NCI-H1930 (cell line): Measurements from ENCODE around the gene SGK1.
"Not testable (repeated sequence)": the region's sequence is repeated elsewhere in the genome, so short reads cannot be mapped to it uniquely, and the experiment has no call there.

Experiments used
- DNase-seq, 2 experiments: peaks; one replicate each; lab custom pipeline; 2025; lab: John Stamatoyannopoulos, UW

The SGK1 gene

DNA sequence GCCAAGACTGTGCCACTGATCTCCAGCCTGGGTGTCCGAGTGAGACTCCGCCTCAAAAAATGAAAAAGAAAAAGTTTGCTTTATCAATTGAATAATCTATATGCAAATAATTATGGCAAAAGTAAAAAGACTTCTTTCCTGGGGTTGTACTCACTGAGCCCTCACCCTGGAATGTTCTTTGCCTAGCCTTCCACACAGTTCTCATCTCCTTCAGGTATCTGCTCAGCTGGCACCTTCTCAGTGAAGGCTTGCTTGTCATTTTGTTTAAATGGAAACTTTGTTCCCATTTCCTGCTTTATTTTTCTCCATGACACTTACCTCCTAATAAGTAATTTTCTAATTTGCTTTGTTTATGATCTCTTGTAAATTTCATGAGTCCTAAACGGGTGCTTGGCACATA is 96.7 kb downstream of the SGK1 start:
- no peak for DNase-seq

DNA sequence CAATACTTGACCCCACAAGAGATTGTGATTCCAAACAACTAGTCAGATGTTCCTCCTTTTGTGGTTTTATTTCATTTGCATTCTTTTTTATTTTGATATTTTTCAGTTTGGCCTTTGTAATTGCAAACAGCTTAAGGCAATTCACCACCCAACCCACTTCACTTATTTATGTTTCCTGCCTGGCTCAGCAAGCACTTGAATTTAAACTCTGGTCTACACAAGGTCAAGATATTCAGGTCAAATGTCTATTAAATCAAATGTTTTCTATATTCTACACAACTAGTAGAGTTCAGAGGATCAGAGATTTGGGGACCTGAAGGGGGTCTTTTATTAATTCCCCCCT is 100.1 kb downstream of the SGK1 start:
- DNase-seq = no peak

DNA sequence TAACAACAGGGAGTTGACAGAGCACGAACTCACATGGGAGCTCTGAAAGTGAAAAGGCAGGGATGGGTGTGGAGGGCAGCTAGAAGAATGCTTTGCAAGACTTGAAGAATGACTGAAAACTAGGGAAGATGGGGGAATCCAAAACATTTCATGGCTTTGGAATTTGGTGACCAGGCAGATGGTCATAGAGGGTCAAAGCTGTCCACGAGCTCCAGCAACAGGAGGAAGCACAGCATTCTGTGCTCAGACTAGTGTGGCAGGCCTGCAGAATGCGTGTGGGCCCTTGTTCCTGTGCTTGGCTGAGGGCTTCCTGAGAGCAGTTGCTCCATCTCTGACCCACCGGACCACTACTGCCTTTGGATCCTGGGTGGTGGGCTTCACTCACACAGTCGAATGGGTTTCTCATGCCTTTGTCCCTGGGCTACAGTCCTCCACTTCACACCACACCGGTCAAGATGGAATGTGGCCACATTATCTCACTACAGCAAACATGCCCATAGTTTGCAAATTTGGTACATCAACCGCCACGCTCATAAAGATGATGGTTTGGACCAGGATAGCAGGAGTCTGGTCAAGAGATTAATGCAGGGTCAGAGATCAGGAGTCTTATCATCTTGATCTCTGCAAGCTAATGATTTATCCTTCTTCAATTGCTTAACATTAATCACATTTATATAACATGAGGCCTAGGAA is 100.7 kb downstream of the SGK1 start:
- DNase-seq = no peak

DNA sequence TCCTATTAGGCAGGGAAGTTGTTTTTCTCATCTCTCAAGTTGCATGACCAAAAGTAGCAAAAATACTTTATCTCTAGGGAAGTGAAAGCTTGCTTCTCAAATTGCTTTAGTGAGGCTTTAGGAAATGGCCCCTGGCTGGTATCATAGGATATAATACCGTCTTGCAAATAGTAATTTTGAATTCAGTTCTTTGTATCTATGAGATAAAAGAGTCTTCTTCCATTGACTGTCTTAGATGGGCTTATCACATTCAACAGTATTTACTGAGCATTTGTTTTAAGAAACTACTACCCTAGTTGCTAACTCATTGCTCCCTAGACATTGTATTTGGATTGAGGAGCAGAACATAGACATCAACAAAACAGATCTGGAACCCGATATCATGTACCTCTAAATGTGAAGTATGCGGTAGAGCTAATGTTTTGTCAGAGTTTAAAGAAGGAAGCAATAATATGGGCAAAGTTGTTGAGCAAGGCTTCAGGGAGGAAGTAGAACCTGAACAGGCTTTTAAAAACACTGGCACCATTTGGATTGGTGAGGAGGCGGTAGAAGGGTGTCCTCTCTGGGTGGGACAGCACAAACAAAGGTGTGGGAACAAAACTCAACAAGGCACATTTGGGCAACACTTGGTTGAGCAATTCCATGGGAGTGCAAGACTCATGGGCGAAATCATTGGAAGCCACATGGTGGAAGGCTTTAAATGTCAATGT is 101.5 kb downstream of the SGK1 start:
- DNase-seq = no peak

DNA sequence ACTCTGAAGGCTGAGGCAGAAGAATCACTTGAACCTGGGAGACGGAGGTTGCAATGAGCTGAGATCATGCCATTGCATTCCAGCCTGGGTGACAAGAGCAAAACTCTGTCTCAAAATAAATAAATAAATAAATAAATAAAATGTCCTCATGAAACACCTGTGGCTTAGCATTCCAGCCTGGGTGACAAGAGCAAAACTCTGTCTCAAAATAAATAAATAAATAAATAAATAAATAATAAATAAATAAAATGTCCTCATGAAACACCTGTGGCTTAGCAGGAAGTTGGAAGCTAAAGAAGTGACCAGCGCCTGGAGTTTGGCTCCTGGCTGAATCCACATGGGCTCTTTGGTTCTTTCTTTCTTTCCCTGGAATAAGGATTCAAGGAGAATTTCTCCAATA is 104.5 kb downstream of the SGK1 start:
- DNase-seq = not testable (repeated sequence)

DNA sequence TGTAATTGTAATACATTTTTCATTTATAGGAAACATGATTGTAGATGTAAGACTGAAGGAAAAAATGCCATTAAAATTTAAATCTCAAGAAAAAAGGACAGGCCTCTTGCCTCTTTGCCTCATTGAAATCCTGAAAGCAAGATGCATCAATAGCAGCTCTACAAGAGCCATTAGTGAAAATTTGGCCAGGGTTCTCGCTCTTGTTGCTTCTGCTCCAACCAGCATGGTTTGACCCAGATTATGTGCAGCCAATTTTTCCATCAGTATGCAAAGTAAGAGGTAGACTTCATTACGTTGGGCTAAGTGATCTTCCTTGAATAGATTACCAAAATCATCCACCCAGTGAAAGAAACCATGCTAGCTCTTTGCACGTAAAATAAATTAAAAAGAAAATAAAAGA is 106.6 kb downstream of the SGK1 start:
- DNase-seq = no peak

DNA sequence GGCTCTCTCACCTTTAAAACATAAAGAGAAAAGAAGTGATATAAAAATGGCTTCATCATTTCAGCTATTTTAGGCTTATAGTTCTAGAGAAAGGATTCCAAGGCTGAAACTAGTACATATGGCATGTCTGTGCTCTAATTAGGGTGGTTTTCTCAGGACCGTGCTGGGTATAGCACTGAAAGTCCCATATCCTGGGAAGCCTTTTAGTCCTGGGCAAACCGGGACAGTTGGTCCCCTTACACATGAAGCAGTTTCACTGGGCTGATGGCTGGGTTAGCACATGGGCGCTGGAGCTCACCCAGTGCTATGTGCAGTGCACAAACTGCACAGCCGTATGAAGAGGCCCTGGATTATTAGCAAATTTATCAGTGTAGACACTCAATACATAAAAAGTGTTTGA is 110.5 kb downstream of the SGK1 start:
- no peak for DNase-seq

DNA sequence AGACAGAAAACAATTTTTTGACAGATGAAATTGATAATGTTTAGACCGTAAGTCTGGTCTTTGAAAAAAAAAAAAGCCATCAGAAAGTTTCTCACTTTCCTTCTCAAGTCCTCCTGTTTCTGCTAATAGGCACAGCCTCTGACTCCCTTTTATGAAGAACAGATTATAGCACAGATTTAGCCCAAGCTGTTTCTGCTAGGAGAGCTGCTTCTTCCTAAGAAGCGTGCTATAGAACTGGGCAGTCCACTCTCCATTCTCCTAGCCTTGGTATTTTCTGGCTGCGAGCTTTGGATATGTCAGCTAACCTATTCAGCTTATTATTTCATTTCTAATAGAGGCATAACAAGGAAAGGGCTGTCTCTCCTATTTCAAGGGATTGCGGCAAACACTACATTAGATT is 112.5 kb downstream of the SGK1 start:
- no peak for DNase-seq

DNA sequence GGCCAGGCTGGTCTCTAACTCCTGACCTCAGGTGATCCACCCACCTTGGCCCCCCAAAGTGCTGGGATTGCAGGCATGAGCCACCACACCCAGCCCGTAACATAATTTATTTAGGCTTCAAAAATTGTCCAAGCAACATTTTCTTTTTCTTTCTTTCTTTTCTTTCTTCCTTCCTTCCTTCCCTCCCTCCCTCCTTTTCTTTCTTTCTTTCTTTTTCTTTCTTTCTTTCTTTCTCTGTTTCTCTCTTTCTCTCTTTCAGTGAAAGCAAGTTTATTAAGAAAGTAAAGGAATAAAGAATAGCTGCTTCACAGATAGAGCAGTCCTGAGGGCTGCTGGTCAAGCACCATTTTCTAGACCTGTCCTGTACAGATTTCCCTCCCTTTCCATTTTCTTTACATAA is 113.2 kb downstream of the SGK1 start:
- not testable (repeated sequence) for DNase-seq

DNA sequence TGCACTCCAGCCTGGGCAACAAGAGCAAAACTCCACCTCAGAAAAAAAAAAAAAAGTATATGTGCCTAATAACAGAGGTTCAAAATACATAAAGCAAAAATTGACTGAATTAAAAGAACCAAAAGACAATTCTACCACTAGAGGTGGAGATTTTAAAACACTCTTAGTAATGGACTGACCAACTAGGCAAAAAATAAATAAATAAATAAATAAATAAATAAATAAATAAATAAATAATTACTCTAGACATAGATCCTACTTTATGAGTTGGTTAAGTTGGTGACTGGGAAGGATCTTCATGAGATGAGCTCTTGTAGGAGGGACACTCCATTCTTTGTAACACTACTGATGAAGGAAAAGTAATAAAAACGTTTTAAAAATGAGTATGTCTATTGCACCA is 113.9 kb downstream of the SGK1 start:
- no peak for DNase-seq

DNA sequence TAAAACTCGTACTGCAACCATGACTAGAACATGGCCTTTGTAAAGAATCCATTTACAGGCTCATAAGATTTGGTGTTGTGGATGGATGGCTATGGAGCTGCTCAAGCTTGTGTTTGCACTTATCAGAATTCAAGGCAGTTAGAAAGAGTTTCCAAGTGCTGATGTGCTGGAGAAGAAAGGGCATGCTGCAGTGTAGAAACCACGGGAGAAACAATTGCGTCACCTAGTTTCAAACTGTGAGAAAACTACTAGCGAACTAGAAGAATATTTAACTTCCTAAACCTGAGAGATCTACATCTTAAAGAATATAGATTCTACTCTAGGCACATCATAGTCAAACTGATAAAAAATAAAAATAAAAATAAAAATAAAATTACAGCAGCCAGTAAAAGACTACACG is 116.2 kb downstream of the SGK1 start:
- no peak for DNase-seq

DNA sequence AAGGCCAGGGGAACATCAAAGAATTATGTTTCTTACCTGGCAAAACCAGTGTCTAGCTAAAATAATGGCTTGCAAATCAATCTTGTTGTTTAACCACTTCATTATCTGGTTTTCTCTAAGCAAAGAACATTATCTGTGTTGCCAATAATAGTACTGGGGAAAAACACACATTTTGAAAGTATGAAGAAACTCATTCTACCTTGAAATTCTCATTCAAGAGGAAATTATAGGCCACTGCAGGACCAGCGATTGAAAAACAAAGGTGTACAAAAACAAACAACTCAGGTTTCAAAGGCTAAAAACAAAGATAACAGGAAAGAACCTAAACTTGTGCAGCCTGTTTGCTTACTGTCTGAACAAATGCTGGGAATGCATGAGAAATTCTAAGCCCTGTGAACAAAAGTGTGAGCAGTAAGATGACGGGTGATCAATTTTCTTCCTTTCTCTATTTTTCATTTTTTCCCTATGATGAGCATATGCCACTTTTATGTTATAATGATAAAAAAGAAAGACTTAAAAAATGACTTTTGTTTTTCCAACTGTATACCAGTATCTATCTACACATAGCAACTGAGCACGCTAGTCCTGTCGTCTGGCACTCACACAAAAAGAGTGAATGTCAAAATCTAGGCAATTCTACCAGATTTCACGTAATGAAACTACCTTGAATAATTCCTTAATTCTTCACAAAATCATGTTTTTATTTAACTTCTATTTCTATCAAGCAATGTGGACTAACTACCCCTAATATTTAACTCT is 117.9 kb downstream of the SGK1 start:
- peak; percentile 27 to 28 for DNase-seq

DNA sequence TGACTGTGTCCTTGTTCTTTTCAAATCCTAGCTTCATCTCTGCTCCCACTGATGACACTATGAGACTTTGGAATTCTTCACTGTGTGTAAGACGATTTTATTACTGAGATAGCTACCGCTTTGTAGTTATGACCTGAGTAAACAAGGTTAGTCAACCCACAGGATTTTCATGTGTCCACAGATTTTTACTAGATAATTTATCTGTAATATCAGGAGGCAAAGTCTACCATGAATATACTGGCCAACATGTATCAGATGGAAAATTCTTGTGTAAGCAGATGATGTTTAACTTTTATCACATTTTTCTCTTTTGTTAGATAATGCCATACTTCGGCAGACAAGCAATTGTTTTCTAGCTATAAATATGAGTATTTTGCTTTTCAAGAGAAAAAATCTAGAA is 119.8 kb downstream of the SGK1 start:
- DNase-seq = no peak

DNA sequence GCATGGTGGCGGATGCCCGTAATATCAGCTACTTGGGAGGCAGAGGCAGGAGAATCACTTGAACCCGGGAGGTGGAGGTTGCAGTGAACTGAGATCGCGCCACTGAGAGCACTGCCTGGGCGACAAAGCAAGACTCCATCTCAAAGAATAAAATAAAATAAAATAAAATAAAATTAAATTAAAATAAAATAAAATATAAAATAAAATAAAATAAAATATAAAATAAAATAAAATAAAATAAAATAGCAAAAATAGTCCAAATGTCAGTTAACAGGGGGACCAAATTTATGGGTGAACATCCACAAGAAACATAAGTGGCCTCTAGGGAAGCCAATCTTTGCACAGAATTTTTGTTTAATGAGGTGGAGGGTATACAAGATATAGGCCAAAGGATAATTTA is 120.2 kb downstream of the SGK1 start:
- DNase-seq = not testable (repeated sequence)

DNA sequence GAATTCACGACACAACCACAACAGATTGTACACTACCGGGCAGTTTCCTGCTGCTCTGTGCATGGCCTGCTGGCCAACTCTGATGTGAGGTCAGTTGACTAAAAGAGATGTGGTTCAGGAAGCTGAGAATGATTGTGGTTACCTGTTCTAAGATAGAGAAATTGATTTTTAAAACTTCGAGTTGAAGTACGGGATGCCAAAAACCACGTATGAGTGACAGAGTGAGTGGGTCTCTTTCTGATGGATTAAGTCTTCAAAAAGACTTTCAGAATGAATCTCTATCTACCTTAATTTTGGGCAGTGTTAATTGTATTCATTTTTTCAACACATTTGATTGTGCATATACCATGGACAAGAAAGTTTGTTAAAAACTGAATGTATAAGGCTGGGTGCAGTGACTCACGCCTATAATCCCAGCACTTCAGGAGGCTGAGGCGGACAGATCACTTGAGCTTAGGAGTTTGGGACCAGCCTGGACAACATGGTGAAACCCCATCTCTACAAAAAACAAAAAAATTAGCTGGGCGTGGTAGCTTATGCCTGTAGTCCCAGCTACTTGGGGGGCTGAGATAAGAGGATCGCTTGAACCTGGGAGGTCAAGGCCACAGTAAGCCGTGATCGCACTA is 121.2 kb downstream of the SGK1 start:
- no peak for DNase-seq

DNA sequence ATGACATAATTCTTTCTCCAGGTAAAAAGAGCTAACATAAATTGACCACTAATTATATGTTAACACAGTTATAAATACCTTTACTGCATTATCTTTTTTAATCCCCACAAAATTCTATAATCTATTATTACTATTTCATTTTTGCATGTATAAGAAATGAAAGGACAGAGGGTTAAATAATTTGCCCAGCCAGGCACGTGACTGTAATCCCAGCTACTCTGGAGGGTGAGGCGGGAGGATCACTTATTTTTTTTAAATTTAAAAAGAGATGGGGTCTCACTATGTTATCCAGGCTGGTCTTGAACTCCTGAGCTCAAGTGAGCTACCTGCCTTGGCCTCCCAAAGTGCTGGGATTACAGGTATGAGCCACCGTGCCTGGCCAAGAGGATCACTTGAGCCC is 121.9 kb downstream of the SGK1 start:
- DNase-seq = no peak

DNA sequence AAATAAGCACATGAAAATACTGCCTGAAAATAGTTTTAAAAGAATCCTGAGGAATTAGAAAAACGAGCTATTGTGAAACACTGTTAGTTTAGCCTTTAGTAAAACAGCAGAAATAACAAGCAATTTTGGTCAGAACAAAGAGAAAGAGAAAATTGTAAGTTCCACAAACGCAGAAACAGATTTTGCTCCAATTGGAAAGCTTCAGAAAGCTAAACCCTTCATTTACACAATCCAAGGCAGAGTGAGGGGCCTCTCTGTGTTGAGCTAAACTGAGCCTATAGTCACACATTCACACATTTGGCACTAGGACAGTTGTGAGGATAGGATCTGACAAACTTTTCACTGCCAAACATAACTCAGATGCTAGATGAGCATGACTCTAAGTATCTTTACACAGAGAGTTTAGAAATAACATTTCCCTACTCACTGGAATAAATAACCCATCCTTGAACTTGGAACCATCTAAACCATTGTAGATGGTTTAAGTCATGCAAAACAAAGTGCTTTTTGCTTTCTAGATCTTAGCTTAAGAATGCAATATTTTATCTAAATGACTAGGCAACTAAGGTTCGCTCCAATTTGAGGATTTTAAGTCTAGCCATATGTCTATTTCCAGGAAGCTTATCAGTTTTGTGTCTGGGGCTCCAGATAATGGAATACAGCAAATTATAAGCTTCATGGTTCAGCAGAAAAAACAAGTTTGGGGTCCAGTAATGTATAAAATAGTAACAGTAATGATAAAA is 122.6 kb downstream of the SGK1 start:
- DNase-seq = no peak

DNA sequence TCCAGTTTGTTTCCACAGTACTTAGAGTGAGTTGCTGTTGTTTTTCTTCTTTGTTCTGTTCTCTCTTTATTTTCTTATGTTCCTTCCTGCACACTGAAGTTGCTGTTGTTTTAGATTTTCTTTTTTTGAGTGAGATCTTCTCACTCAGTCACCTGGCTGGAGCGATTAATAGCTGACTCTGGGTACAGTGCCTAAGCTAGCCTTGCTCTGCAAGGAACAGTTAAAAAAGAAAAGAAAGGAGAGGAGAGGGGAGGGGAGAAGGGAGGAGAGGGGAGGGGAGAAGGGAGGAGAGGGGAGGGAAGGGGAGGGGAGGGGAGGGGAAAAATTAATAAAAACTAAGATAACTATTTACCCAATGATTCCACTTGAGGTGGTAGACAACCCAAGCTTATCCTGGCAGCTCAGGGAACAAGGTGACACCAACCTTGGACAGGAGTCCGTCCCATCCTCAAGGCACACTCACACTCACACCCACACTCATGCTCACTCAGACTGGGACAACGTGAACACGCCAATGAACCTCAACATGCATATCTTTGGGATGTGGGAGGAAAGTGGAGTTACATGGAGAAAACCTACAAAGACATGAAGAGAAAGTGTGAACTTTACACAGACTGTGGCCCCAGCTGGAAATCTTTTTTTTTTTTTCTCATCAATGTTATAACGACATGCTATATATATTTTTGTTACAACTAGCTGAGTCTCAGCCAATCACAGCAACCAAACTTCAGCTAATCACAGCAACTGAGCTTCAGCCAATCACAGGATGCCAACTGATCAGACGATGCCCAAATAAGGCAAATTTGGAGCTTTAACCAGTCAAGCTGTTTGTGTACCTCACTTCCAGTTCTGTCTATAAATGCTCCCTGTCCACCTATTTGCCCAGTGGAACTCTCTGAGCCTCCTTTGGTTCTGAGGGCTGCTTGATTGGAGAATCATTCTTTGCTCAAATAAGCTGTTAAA is 124.1 kb downstream of the SGK1 start:
- DNase-seq = no peak

DNA sequence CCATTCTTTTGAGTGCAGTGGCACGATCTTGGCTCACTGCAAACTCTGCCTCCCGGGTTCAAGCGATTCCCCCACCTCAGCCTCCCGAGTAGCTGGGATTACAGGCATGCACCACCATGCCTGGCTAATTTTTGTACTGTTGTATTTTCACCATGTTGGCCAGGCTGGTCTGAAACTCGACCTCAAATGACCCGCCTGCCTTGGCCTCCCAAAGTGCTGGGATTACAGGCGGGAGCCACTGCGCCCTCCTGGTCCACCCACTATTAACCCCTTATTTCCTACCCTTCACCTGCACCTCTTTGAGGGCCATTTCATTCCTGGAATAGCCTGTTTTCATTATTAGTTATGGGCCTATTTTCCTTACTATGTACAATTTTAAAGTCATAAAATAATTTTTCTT is 125.3 kb downstream of the SGK1 start:
- DNase-seq = not testable (repeated sequence)

DNA sequence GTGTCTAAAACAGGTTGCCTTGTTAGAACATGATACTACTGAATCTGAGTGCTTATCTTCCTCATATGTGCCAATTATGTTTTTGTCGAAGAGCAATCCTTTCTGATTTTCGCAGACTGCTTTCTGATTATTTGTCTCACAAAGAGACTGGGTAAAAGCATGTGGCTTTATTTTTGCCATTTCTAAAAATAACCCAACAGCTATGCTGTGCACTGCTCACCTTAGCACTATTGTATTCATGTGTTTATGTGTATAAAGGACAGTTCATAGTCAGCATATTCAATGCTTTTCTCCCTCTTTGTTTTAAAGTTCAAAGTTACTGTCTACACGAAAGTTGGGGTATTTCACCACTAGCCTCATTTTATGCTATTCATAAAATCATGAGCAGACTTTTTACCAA is 127.0 kb downstream of the SGK1 start:
- DNase-seq = no peak

DNA sequence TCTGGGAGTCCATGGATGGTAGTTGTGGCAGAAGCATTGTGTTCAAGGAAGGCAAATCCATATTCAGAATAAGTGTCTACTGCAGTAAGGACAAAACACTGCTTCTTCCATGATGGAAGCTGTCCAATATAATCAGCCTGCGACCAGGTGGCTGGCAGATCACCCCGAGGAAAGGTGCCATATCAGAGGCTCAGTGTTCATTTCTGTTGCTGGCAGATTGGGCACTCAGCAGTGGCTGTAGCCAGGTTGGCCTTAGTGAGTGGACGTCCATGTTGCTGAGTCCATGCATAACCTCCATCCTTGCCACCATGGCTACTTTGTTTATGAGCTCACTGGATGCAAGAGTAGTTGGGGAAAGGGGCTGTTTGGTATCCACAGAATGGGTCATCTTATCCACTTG is 130.2 kb downstream of the SGK1 start:
- DNase-seq = no peak
